Endodermal cell (in vitro differentiated cells): Measurements from ENCODE around the gene SRP72. TPM values are rescaled to one million over a fixed set of nuclear protein-coding genes. Genes with fewer than 3 reads are reported as not detected.
A peak's percentile ranks its signal among the peaks of the same experiment; 100 is the strongest.

ENCODE experiments used
- DNase-seq: peaks from one replicate; pipeline ENCODE4 v3.0.0-alpha.2; 2017
- H3K27ac ChIP-seq: 2 replicates; pipeline ENCODE4 v1.5.1; 2013; ENCODE audit warnings: mild to moderate bottlenecking, low read depth, low read length, moderate library complexity
- H3K27me3 ChIP-seq: 2 replicates; pipeline ENCODE4 v1.6.1; 2013; ENCODE audit warnings: mild to moderate bottlenecking, low read length, moderate library complexity; ENCODE audit not compliant: insufficient read depth, control insufficient read depth, poor library complexity, severe bottlenecking
- H3K36me3 ChIP-seq: 2 replicates; pipeline ENCODE4 v1.7.0; 2013; ENCODE audit warnings: mild to moderate bottlenecking, low read length, moderate library complexity; ENCODE audit not compliant: control insufficient read depth, insufficient read depth
- H3K4me1 ChIP-seq: one replicate; pipeline ENCODE4 v1.7.0; 2013; ENCODE audit warnings: low read length; ENCODE audit not compliant: control insufficient read depth, insufficient read depth
- H3K4me3 ChIP-seq: 2 replicates; pipeline ENCODE4 v1.5.1; 2013; ENCODE audit warnings: mild to moderate bottlenecking, low read length, moderate library complexity
- H3K9ac ChIP-seq: 2 replicates; pipeline ENCODE4 v1.6.1; 2013; ENCODE audit warnings: mild to moderate bottlenecking, low read length, moderate library complexity; ENCODE audit not compliant: poor library complexity, severe bottlenecking; ENCODE audit errors: extremely low read depth
- H3K9me3 ChIP-seq: 2 replicates; pipeline ENCODE4 v1.6.1; 2013; ENCODE audit warnings: mild to moderate bottlenecking, low read length, moderate library complexity; ENCODE audit not compliant: control insufficient read depth
- H3K27ac Mint-ChIP-seq: 2 replicates; pipeline ENCODE4 v1.8.0; 2020; ENCODE audit warnings: mixed read lengths
- H3K27me3 Mint-ChIP-seq: 2 replicates; pipeline ENCODE4 v1.8.0; 2021; ENCODE audit warnings: mild to moderate bottlenecking, mixed read lengths; ENCODE audit not compliant: insufficient read depth
- H3K36me3 Mint-ChIP-seq: 2 replicates; pipeline ENCODE4 v1.8.0; 2020; ENCODE audit warnings: low read depth, mixed read lengths
- H3K4me1 Mint-ChIP-seq: 2 replicates; pipeline ENCODE4 v1.8.0; 2020; ENCODE audit warnings: mixed read lengths
- H3K4me3 Mint-ChIP-seq: 2 replicates; pipeline ENCODE4 v1.8.0; 2020; ENCODE audit warnings: mild to moderate bottlenecking, moderate library complexity, mixed read lengths
- H3K9me3 Mint-ChIP-seq: 2 replicates; pipeline ENCODE4 v1.8.0; 2020; ENCODE audit warnings: mild to moderate bottlenecking, mixed read lengths
- CTCF ChIP-seq: fragments of 200-600 bp; sonication (generic); conservative IDR thresholded peaks from 2 replicates; pipeline ENCODE4 v1.5.0; 2021; ENCODE audit warnings: antibody characterized with exemption, mild to moderate bottlenecking
- WGBS, 2 experiments: methylation state at CpG; one replicate each; pipeline versions ENCODE4 v1.1.5 to v1.1.7; 2013; ENCODE audit warnings: missing lambda C conversion rate in 2 of 2, mixed read lengths in 1 of 2; ENCODE audit not compliant: insufficient coverage in 1 of 2, insufficient read length in 1 of 2; 5-methylcytosine and 5-hydroxymethylcytosine counted together
- total RNA-seq, 2 donors: library from RNA; stranded (reverse); fragmentation: NEBNext Ultra II Directional in 1 of 2; extraction: Animal tissue kit (Norgen Biotek cat#: 25700) in 1 of 2; gene quantifications; 2 replicates in 1 of 2; 3 replicates in 1 of 2; pipeline ENCODE4 v1.2.1, GENCODE V29; 2021

The SRP72 gene
- total RNA-seq, 2 donors from 2014 or later, result 123 to 134 TPM

GRCh38 chr4:56424697-56425514 lies 42.5 kb upstream of the SRP72 start:
- no peak overlapping the region for H3K27ac ChIP-seq
- no peak for DNase-seq
- Mint-ChIP-seq H3K27me3 (no peaks in the 10 kb centered on the region), H3K4me3 (no peak overlapping the region), H3K9me3 (peaks cover 10% of the 10 kb centered on the region), H3K36me3 (peaks cover 29% of the 10 kb centered on the region), H3K4me1 (peaks cover 6% of the 10 kb centered on the region), H3K27ac (no peak overlapping the region)
- 93 to 100% methylated on average over 2 to 5 of the region's 5 CpGs for WGBS, 2 experiments
- no peaks in the 10 kb centered on the region for H3K4me1 ChIP-seq
- H3K27me3 ChIP-seq, result no peaks in the 10 kb centered on the region
- H3K36me3 ChIP-seq, result peaks cover 19% of the 10 kb centered on the region
- TF ChIP-seq CTCF, result peak; percentile 79
- no peak overlapping the region for H3K4me3 ChIP-seq
- H3K9ac ChIP-seq, result no peak overlapping the region
- peaks cover 21% of the 10 kb centered on the region for H3K9me3 ChIP-seq

GRCh38 chr4:56425518-56425917 lies 41.9 kb upstream of the SRP72 start:
- DNase-seq, result peak; percentile 59
- Histone ChIP-seq H3K9me3 (peaks cover 21% of the 10 kb centered on the region), H3K4me3 (no peak overlapping the region), H3K4me1 (no peaks in the 10 kb centered on the region), H3K27ac (no peak overlapping the region), H3K27me3 (no peaks in the 10 kb centered on the region), H3K36me3 (peaks cover 18% of the 10 kb centered on the region), H3K9ac (no peak overlapping the region)
- H3K4me3 Mint-ChIP-seq, result no peak overlapping the region
- no peak for TF ChIP-seq CTCF
- peaks cover 10% of the 10 kb centered on the region for H3K9me3 Mint-ChIP-seq
- H3K4me1 Mint-ChIP-seq, result peaks cover 6% of the 10 kb centered on the region
- 79 to 91% methylated on average over 1 to 3 of the region's 3 CpGs for WGBS, 2 experiments
- H3K36me3 Mint-ChIP-seq, result peaks cover 27% of the 10 kb centered on the region
- H3K27me3 Mint-ChIP-seq, result no peaks in the 10 kb centered on the region
- peak overlapping the region; percentile 66 for H3K27ac Mint-ChIP-seq

GRCh38 chr4:56426273-56426672 lies 41.1 kb upstream of the SRP72 start:
- no peak overlapping the region for H3K4me3 ChIP-seq
- no peak overlapping the region for H3K9ac ChIP-seq
- Mint-ChIP-seq H3K4me1 (peaks cover 8% of the 10 kb centered on the region), H3K27ac (no peak overlapping the region), H3K36me3 (peaks cover 19% of the 10 kb centered on the region), H3K4me3 (no peak overlapping the region), H3K9me3 (peaks cover 5% of the 10 kb centered on the region), H3K27me3 (no peaks in the 10 kb centered on the region)
- peaks cover 15% of the 10 kb centered on the region for H3K9me3 ChIP-seq
- peaks cover 11% of the 10 kb centered on the region for H3K36me3 ChIP-seq
- TF ChIP-seq CTCF, result no peak
- H3K27ac ChIP-seq, result no peak overlapping the region
- no peaks in the 10 kb centered on the region for H3K27me3 ChIP-seq
- WGBS, 2 experiments, result 96 to 97% methylated on average over 5 to 6 of the region's 6 CpGs
- no peak for DNase-seq
- no peaks in the 10 kb centered on the region for H3K4me1 ChIP-seq
